GM12878 (cell line): ENCODE measurements around the gene HK1. TPM values are rescaled to one million over a fixed set of nuclear protein-coding genes. Genes with fewer than 3 reads are reported as not detected.

Source experiments
- ATAC-seq: fragments of 200-7000 bp; cut with Tn5 transposase; 3 replicates; pipeline ENCODE4 v1.9.1; 2020; ENCODE audit warnings: mild to moderate bottlenecking, moderate library complexity
- BruUV-seq: library from RNA; stranded (reverse); fragments of 400-500 nt; replicated peaks from 2 replicates; lab custom pipeline; 2021; lab: Mats Ljungman, UMichigan
- CTCF ChIA-PET: fragments of 300-600 bp; sonication (Branson Sonifier 250); formaldehyde crosslinking; extraction: SDS; loops from one replicate; lab custom pipeline; 2021; ENCODE audit warnings: inconsistent platforms; lab: Yijun Ruan, JAX
- POLR2A ChIA-PET: fragments of 350-600 bp; formaldehyde crosslinking; extraction: SDS; loops from one replicate; lab custom pipeline; 2021; ENCODE audit warnings: inconsistent platforms; lab: Charles Lee
- RAD21 ChIA-PET: fragments of 300-600 bp; sonication (Branson Sonifier 250); formaldehyde crosslinking; loops from one replicate; lab custom pipeline; 2023; ENCODE audit warnings: antibody characterized with exemption; ENCODE audit not compliant: unreplicated experiment; lab: Charles Lee
- SMC1A ChIA-PET: fragments of 300-600 bp; sonication (Branson Sonifier 250); formaldehyde crosslinking; loops from one replicate; lab custom pipeline; 2023; ENCODE audit not compliant: unreplicated experiment, uncharacterized antibody; lab: Charles Lee
- DNase-seq: peaks from one replicate; pipeline ENCODE4 v3.0.0-alpha.2; 2011; ENCODE audit warnings: low read depth, low spot score
- FAIRE-seq: peaks from 3 replicates; lab custom pipeline; 2011; peaks lifted over from hg19 to GRCh38; lab: Jason Lieb, UNC
- H2AFZ ChIP-seq: 2 replicates; pipeline ENCODE4 v1.6.0; 2011; ENCODE audit warnings: low read depth, low read length, control low read depth; ENCODE audit not compliant: control insufficient read depth
- H3K27ac ChIP-seq: 2 replicates; pipeline ENCODE4 v1.5.1; 2011; ENCODE audit warnings: control low read depth; ENCODE audit not compliant: control insufficient read depth, insufficient read depth
- H3K27me3 ChIP-seq, 2 experiments: replicated peaks in 1 of 2; 2 replicates each; pipeline versions ENCODE4 v1.6.0 to v1.6.1; 2011; ENCODE audit warnings: low read length in 1 of 2; ENCODE audit not compliant: control insufficient read depth in 2 of 2, insufficient read depth in 2 of 2
- H3K36me3 ChIP-seq, 2 experiments: 2 replicates each; pipeline ENCODE4 v1.5.1; 2011; ENCODE audit warnings: low read length in 1 of 2; ENCODE audit not compliant: control insufficient read depth in 2 of 2, insufficient read depth in 2 of 2
- H3K4me1 ChIP-seq: 2 replicates; pipeline ENCODE4 v1.6.1; 2011; ENCODE audit warnings: mild to moderate bottlenecking, low read length, moderate library complexity, mixed read lengths; ENCODE audit not compliant: control insufficient read depth, insufficient read depth
- H3K4me2 ChIP-seq: 2 replicates; pipeline ENCODE4 v1.6.0; 2011; ENCODE audit warnings: control low read depth; ENCODE audit not compliant: control insufficient read depth, insufficient read depth
- H3K4me3 ChIP-seq: fragments of 200-600 bp; sonication (generic); 2 replicates; pipeline ENCODE4 v1.5.1; 2016
- H3K79me2 ChIP-seq: 2 replicates; pipeline ENCODE4 v1.6.0; 2011; ENCODE audit warnings: low read length; ENCODE audit not compliant: control insufficient read depth, insufficient read depth
- H3K9ac ChIP-seq: 2 replicates; pipeline ENCODE4 v1.8.0; 2011; ENCODE audit warnings: low read length, control low read depth, mixed read lengths; ENCODE audit not compliant: control insufficient read depth, insufficient read depth
- H3K9me3 ChIP-seq: replicated peaks from 3 replicates; pipeline ENCODE4 v1.5.1; 2011; ENCODE audit warnings: mild to moderate bottlenecking, low read length; ENCODE audit not compliant: control insufficient read depth, insufficient read depth
- H4K20me1 ChIP-seq: 2 replicates; pipeline ENCODE4 v1.6.0; 2011; ENCODE audit not compliant: control insufficient read depth, insufficient read depth
- ASH2L ChIP-seq: fragments of 300-600, 200-600 bp; sonication (generic); IDR thresholded peaks from 2 replicates; pipeline ENCODE4 v1.6.1; 2017; ENCODE audit warnings: low read depth, mild to moderate bottlenecking, borderline replicate concordance
- CBX5 ChIP-seq: sonication (generic); IDR thresholded peaks from 2 replicates; pipeline ENCODE4 v1.6.1; 2016; ENCODE audit warnings: low read depth, moderate library complexity, mild to moderate bottlenecking, inconsistent platforms
- FOS ChIP-seq: IDR thresholded peaks from 3 replicates; pipeline ENCODE4 v1.6.1; 2011; ENCODE audit warnings: borderline replicate concordance; ENCODE audit not compliant: insufficient read length; ENCODE audit errors: extremely low read depth
- IRF4 ChIP-seq: IDR thresholded peaks from 2 replicates; pipeline ENCODE4 v1.6.1; 2011; ENCODE audit warnings: low read depth, low read length
- KAT2A ChIP-seq: conservative IDR thresholded peaks from 2 replicates; pipeline ENCODE4 v1.6.1; 2011; ENCODE audit warnings: low read depth, low read length; ENCODE audit not compliant: control insufficient read depth
- MEF2A ChIP-seq: IDR thresholded peaks from 2 replicates; pipeline ENCODE4 v1.6.1; 2011; ENCODE audit warnings: low read depth, mild to moderate bottlenecking, low read length, moderate library complexity; ENCODE audit not compliant: insufficient read depth
- MTA3 ChIP-seq: IDR thresholded peaks from 2 replicates; pipeline ENCODE4 v1.6.1; 2012; ENCODE audit warnings: low read length, inconsistent platforms, borderline replicate concordance
- MYB ChIP-seq: fragments of 150-350 bp; IDR thresholded peaks from 2 replicates; pipeline ENCODE4 v1.6.1; 2014; ENCODE audit warnings: mild to moderate bottlenecking, low read depth, low read length, borderline replicate concordance
- NR2C1 ChIP-seq: fragments of 450-650 bp; IDR thresholded peaks from 2 replicates; pipeline ENCODE4 v1.6.1; 2017; ENCODE audit warnings: antibody characterized with exemption, mild to moderate bottlenecking, moderate library complexity
- PAX5 ChIP-seq: IDR thresholded peaks from 2 replicates; pipeline ENCODE4 v1.6.1; 2011; ENCODE audit warnings: low read depth, low read length, borderline replicate concordance
- POU2F2 ChIP-seq: IDR thresholded peaks from 3 replicates; pipeline ENCODE4 v1.6.1; 2011; ENCODE audit warnings: low read depth, mild to moderate bottlenecking, low read length, borderline replicate concordance
- RAD21 ChIP-seq: IDR thresholded peaks from 2 replicates; pipeline ENCODE4 v1.6.1; 2011; ENCODE audit warnings: mild to moderate bottlenecking, low read depth, low read length, moderate library complexity; ENCODE audit not compliant: insufficient read depth
- RAD51 ChIP-seq: fragments of 450-650 bp; IDR thresholded peaks from 2 replicates; pipeline ENCODE4 v1.6.1; 2016; ENCODE audit warnings: moderate library complexity, mild to moderate bottlenecking, inconsistent platforms
- RUNX3 ChIP-seq: IDR thresholded peaks from 2 replicates; pipeline ENCODE4 v1.6.1; 2012; ENCODE audit warnings: low read length, inconsistent platforms
- SIX5 ChIP-seq: IDR thresholded peaks from 2 replicates; pipeline ENCODE4 v1.6.1; 2011; ENCODE audit warnings: mild to moderate bottlenecking, low read depth, low read length, moderate library complexity; ENCODE audit not compliant: severe bottlenecking
- TARDBP ChIP-seq: IDR thresholded peaks from 2 replicates; pipeline ENCODE4 v1.6.1; 2016; ENCODE audit warnings: borderline replicate concordance
- TBL1XR1 ChIP-seq: IDR thresholded peaks from 2 replicates; pipeline ENCODE4 v1.6.1; 2012; ENCODE audit warnings: low read depth, low read length, improper control_type of control experiment
- TCF3 ChIP-seq: IDR thresholded peaks from 2 replicates; pipeline ENCODE4 v1.6.1; 2012; ENCODE audit warnings: low read depth, mild to moderate bottlenecking, low read length, borderline replicate concordance; ENCODE audit not compliant: insufficient read depth
- TCF7 ChIP-seq: IDR thresholded peaks from 2 replicates; pipeline ENCODE4 v1.6.1; 2014; ENCODE audit warnings: antibody characterized with exemption, borderline replicate concordance
- YY1 ChIP-seq: IDR thresholded peaks from 2 replicates; pipeline ENCODE4 v1.6.1; 2011; ENCODE audit warnings: low read depth, mild to moderate bottlenecking, low read length
- WGBS: methylation state at CpG from one replicate; pipeline ENCODE4 v1.1.6; 2016; ENCODE audit warnings: low lambda C conversion rate; ENCODE audit not compliant: insufficient replicate concordance, insufficient coverage; ENCODE audit errors: missing lambda C conversion rate; 5-methylcytosine and 5-hydroxymethylcytosine counted together
- in situ Hi-C: fragments of 300-500 bp; cut with MboI; formaldehyde crosslinking; loops from 9 replicates; pipeline ENCODE4 v1.14.3; 2018; ENCODE audit warnings: mixed read lengths
- intact Hi-C: fragments of 100-400 bp; cut with micrococcal nuclease; formaldehyde crosslinking; loops from one replicate; pipeline ENCODE4 v1.14.2; 2022; ENCODE audit not compliant: unreplicated experiment
- polyA plus RNA-seq, 11 experiments: library from polyadenylated mRNA; depleted of rRNA in 4 of 11; unstranded in 6 of 11; stranded (reverse) in 5 of 11; fragments of >200 nt; fragmentation: Nextera tagmentation in 4 of 11; fragmentation: Illumina TruSeq in 1 of 11; extraction: Ambion mirVana in 4 of 11; extraction: Trizol in 1 of 11; gene quantifications; 1 replicate in 1 of 11; 2 replicates in 10 of 11; pipeline versions ENCODE4 v1.2.1 to v1.2.3, GENCODE V29; 2011 to 2016; ENCODE audit warnings: inconsistent platforms in 2 of 11, missing spikeins in 2 of 11, low read depth in 1 of 11
- total RNA-seq, 4 experiments: library from RNA; depleted of rRNA in 3 of 4; stranded (reverse); fragments of >200 nt in 3 of 4; fragmentation: Illumina TruSeq in 1 of 4; extraction: Trizol in 1 of 4; gene quantifications; 2 replicates each; pipeline versions ENCODE4 v1.2.1 to v1.2.3, GENCODE V29; 2013 to 2021
- TF ChIP-seq, protein P1 (sequence below): IDR thresholded peaks from 2 replicates; pipeline ENCODE4 v1.6.1; 2012; ENCODE audit warnings: low read depth, low read length, improper control_type of control experiment
- TF ChIP-seq, protein P2 (sequence below): fragments of 450-650 bp; IDR thresholded peaks from 2 replicates; pipeline ENCODE4 v1.6.1; 2018; ENCODE audit warnings: mild to moderate bottlenecking, low read depth, moderate library complexity; ENCODE audit not compliant: partially characterized antibody

The HK1 gene
- total and polyA plus RNA-seq, 10 of the 15 experiments (the other 5 are each of a cell fraction or from before 2014, with no cell fraction given), result 3.4 to 77.3 (median 46.6) TPM

GRCh38 chr10:69391158-69391557 is 112.9 kb downstream of the HK1 start (continued):
- no peak for TF ChIP-seq TBL1XR1
- no peak for TF ChIP-seq CBX5
- TF ChIP-seq NR2C1, result no peak
- no peak for TF ChIP-seq RAD51
- no peak for TF ChIP-seq TCF7
- no peak for TF ChIP-seq YY1

- peaks cover 6 to 19% of the 10 kb centered on the region in 2 experiments for H3K36me3 ChIP-seq
- CTCF ChIA-PET, result interaction anchor here (0.6 to 7.2 kb wide), 34 partner anchors 11 to 437 kb away, joined by 3 to 126 read pairs (median 4); partner anchors contain the start of gene DDX21
- H3K27ac ChIP-seq, result no peak overlapping the region
- peak; percentile 51 for DNase-seq
- in situ Hi-C loops (no loop called here), intact Hi-C loops (loop anchor here (1.0 to 10.0 kb wide), 2 partner anchors 155 to 398 kb away; no protein-coding TSS in a partner anchor)
- H3K9me3 ChIP-seq, result no peaks in the 10 kb centered on the region
- no peak overlapping the region for H2AFZ ChIP-seq
- FAIRE-seq, result peak; percentile 97
- no peaks in the 10 kb centered on the region for H3K4me1 ChIP-seq
- peak; percentile 100 for ATAC-seq
- POLR2A ChIA-PET, result interaction anchor here (1.0 kb wide), 1 partner anchor 154 kb away, joined by 3 read pairs; no protein-coding TSS in a partner anchor
- no peaks in the 10 kb centered on the region for H4K20me1 ChIP-seq
- SMC1A ChIA-PET, result interaction anchor here (0.8 to 4.0 kb wide), 17 partner anchors 9 to 387 kb away, joined by 3 to 63 read pairs (median 4); no protein-coding TSS in a partner anchor
- H3K4me2 ChIP-seq, result no peak overlapping the region
- WGBS, result 16% methylated on average over 7 of the region's 7 CpGs
- no peaks in the 10 kb centered on the region for H3K27me3 ChIP-seq
- H3K79me2 ChIP-seq, result no peaks in the 10 kb centered on the region
- RAD21 ChIA-PET, result interaction anchor here (0.5 to 4.1 kb wide), 18 partner anchors 11 to 437 kb away, joined by 3 to 49 read pairs (median 4); partner anchors contain the start of gene DDX21
- no TSS peak for BruUV-seq
- H3K9ac ChIP-seq, result no peak overlapping the region
- H3K4me3 ChIP-seq, result no peak overlapping the region
- TF ChIP-seq TARDBP (no peak), MEF2A (no peak), RUNX3 (no peak), MTA3 (no peak), SIX5 (no peak), FOS (no peak), TCF7 (no peak), MYB (no peak), RAD21 (peak; percentile 97), PAX5 (no peak), IRF4 (peak; percentile 35; the same call in 1 of the 2 replicates), ASH2L (no peak), KAT2A (no peak), TCF3 (no peak), POU2F2 (0 out of 3 replicates have a peak, but pooled peaks have one; percentile 47)
- TF ChIP-seq, protein P1, sequence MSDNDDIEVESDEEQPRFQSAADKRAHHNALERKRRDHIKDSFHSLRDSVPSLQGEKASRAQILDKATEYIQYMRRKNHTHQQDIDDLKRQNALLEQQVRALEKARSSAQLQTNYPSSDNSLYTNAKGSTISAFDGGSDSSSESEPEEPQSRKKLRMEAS, result 0 out of 2 replicates have a peak, but pooled peaks have one; percentile 24
- TF ChIP-seq, protein P2, sequence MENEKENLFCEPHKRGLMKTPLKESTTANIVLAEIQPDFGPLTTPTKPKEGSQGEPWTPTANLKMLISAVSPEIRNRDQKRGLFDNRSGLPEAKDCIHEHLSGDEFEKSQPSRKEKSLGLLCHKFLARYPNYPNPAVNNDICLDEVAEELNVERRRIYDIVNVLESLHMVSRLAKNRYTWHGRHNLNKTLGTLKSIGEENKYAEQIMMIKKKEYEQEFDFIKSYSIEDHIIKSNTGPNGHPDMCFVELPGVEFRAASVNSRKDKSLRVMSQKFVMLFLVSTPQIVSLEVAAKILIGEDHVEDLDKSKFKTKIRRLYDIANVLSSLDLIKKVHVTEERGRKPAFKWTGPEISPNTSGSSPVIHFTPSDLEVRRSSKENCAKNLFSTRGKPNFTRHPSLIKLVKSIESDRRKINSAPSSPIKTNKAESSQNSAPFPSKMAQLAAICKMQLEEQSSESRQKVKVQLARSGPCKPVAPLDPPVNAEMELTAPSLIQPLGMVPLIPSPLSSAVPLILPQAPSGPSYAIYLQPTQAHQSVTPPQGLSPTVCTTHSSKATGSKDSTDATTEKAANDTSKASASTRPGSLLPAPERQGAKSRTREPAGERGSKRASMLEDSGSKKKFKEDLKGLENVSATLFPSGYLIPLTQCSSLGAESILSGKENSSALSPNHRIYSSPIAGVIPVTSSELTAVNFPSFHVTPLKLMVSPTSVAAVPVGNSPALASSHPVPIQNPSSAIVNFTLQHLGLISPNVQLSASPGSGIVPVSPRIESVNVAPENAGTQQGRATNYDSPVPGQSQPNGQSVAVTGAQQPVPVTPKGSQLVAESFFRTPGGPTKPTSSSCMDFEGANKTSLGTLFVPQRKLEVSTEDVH, result no peak
Measured at GRCh38 chr10:69392481-69393000, 114.2 kb downstream of the HK1 start.
